Panc1 (cell line): Measurements from ENCODE around the gene TIMM9. TPM values are rescaled to one million over a fixed set of nuclear protein-coding genes. Genes with fewer than 3 reads are reported as not detected.

ENCODE experiments used
- ATAC-seq: fragments of 200-7000 bp; cut with Tn5 transposase; 2 replicates; pipeline ENCODE4 v1.9.1; 2020; ENCODE audit warnings: mild to moderate bottlenecking, moderate library complexity
- BruUV-seq: library from RNA; stranded (reverse); fragments of 400-500 nt; replicated peaks from 2 replicates; lab custom pipeline; 2021; lab: Mats Ljungman, UMichigan
- CTCF ChIA-PET: fragments of 300-600 bp; sonication (Branson Sonifier 250); formaldehyde crosslinking; loops from one replicate; lab custom pipeline; 2022; ENCODE audit warnings: antibody characterized with exemption; lab: Charles Lee
- POLR2A ChIA-PET: fragments of 300-600 bp; sonication (Branson Sonifier 250); formaldehyde crosslinking; loops from one replicate; lab custom pipeline; 2022; ENCODE audit warnings: antibody characterized with exemption; lab: Charles Lee
- DNase-seq: peaks from one replicate; pipeline ENCODE4 v3.0.0-alpha.2; 2010; ENCODE audit warnings: low read depth, low spot score
- H3K27ac ChIP-seq: 2 replicates; pipeline ENCODE4 v1.5.1; 2011; ENCODE audit warnings: mild to moderate bottlenecking, low read length, inconsistent platforms
- H3K27me3 ChIP-seq: fragments of 200-500 bp; sonication (Bioruptor generic); 2 replicates; pipeline ENCODE4 v1.6.0; 2014; ENCODE audit warnings: low read length, inconsistent platforms; ENCODE audit not compliant: control insufficient read depth, insufficient read depth
- H3K36me3 ChIP-seq: fragments of 200-500 bp; sonication (Bioruptor generic); 2 replicates; pipeline ENCODE4 v1.5.1; 2014; ENCODE audit warnings: inconsistent platforms, mild to moderate bottlenecking, low read length, moderate library complexity; ENCODE audit not compliant: control insufficient read depth, insufficient read depth
- H3K4me1 ChIP-seq: 2 replicates; pipeline ENCODE4 v1.5.1; 2011; ENCODE audit warnings: inconsistent platforms, mild to moderate bottlenecking, low read length, moderate library complexity; ENCODE audit not compliant: control insufficient read depth, insufficient read depth
- H3K4me3 ChIP-seq, 2 experiments: 2 replicates each; pipeline ENCODE4 v1.5.1; 2011 to 2012; ENCODE audit warnings: low read depth in 2 of 2, low read length in 2 of 2, mild to moderate bottlenecking in 2 of 2, inconsistent platforms in 1 of 2, moderate library complexity in 1 of 2
- H3K9me3 ChIP-seq: fragments of 200-500 bp; sonication (Bioruptor generic); 2 replicates; pipeline ENCODE4 v1.5.1; 2014; ENCODE audit warnings: low read depth, mild to moderate bottlenecking, inconsistent platforms, low read length, moderate library complexity; ENCODE audit not compliant: control insufficient read depth, insufficient read depth
- POLR2AphosphoS5 ChIP-seq: IDR thresholded peaks from 2 replicates; pipeline ENCODE4 v1.6.1; 2012; ENCODE audit warnings: mild to moderate bottlenecking, low read depth, low read length, moderate library complexity
- SIN3A ChIP-seq: IDR thresholded peaks from 2 replicates; pipeline ENCODE4 v1.6.1; 2012; ENCODE audit warnings: low read depth, mild to moderate bottlenecking, low read length, moderate library complexity, borderline replicate concordance; ENCODE audit not compliant: insufficient read depth
- TCF7L2 ChIP-seq: IDR thresholded peaks from 2 replicates; pipeline ENCODE4 v1.6.1; 2011; ENCODE audit warnings: mild to moderate bottlenecking, low read depth, low read length, inconsistent platforms
- in situ Hi-C: cut with HindIII; loops from 2 replicates; pipeline ENCODE4 v1.10.0; 2016; ENCODE audit warnings: low sequenced_read_pairs, low pct_unique_long_range_greater_than_20kb
- intact Hi-C: fragments of 100-400 bp; cut with micrococcal nuclease; formaldehyde crosslinking; loops from one replicate; pipeline ENCODE4 v1.10.0; 2022; ENCODE audit not compliant: unreplicated experiment
- total RNA-seq: library from RNA; stranded (reverse); gene quantifications from one replicate; pipeline ENCODE4 v1.2.1, GENCODE V29; 2021; ENCODE audit not compliant: unreplicated experiment
- TF ChIP-seq, protein P1 (sequence below): fragments of 450-650 bp; IDR thresholded peaks from 2 replicates; pipeline ENCODE4 v1.5.1; 2017; ENCODE audit warnings: mild to moderate bottlenecking
- TF ChIP-seq, protein P2 (sequence below), 2 experiments: IDR thresholded peaks; 2 replicates each; pipeline ENCODE4 v1.6.1; 2011 to 2012; ENCODE audit warnings: low read depth in 2 of 2, control low read depth in 1 of 2, low read length in 1 of 2, mild to moderate bottlenecking in 1 of 2, moderate library complexity in 1 of 2; ENCODE audit not compliant: insufficient read depth in 1 of 2

The TIMM9 gene
- total RNA-seq, 1 experiment from 2014 or later: 34.4 TPM

DNA sequence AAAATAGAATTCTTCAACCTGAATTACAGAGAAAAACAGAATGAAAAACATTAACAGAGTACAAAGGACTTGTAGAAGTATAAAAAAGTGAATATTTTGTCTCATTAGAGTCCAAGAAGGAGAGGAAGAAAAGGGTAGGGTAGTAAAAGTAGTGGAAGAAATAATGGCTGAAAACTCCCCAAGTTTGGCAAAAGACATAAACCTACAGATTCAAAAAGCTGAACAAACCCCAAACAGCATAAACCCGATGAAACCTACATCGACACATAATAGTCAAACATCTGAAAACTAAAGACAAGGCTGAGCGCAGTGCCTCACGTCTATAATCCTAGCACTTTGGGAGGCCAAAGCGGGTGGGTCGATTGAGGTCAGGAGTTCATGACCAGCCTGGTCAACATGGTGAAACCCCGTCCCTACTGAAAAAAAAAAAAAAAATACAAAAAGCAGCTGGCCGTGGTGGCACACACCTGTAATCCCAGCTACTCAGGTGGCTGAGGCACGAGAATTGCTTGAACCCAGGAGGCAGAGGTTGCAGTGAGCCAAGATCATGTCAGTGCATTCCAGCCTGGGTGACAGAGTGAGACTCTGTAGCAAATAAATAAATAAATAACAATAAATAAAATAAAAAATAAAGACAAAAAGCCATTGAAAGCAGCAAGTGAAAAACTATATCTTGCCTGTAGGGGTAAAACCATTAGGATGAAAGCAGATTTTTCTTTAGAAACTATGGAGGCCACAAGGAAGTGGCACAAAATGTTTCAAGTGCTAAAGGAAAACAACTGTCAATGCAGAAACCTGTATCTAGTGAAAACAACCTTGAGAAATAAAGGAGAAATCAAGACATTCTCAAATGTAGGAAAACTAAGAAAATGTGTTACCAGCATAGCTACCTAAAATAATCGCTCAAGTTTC, 11.4 kb downstream of the TIMM9 start:
- Histone ChIP-seq H3K27me3 (no peaks in the 10 kb centered on the region), H3K4me3 (no peak overlapping the region), H3K27ac (no peak overlapping the region), H3K36me3 (peaks cover 7% of the 10 kb centered on the region; the same call in 1 of the 2 replicates), H3K9me3 (no peaks in the 10 kb centered on the region), H3K4me1 (no peaks in the 10 kb centered on the region)
- ATAC-seq (no peak), DNase-seq (no peak)
- intact Hi-C loops (no loop called here), in situ Hi-C loops (no loop called here)
- CTCF ChIA-PET: no interaction called here
- no TSS peak for BruUV-seq
- POLR2A ChIA-PET: no interaction called here
- no peak for TF ChIP-seq POLR2AphosphoS5
- TF ChIP-seq TCF7L2: no peak
- TF ChIP-seq SIN3A: no peak
- TF ChIP-seq, protein P1, sequence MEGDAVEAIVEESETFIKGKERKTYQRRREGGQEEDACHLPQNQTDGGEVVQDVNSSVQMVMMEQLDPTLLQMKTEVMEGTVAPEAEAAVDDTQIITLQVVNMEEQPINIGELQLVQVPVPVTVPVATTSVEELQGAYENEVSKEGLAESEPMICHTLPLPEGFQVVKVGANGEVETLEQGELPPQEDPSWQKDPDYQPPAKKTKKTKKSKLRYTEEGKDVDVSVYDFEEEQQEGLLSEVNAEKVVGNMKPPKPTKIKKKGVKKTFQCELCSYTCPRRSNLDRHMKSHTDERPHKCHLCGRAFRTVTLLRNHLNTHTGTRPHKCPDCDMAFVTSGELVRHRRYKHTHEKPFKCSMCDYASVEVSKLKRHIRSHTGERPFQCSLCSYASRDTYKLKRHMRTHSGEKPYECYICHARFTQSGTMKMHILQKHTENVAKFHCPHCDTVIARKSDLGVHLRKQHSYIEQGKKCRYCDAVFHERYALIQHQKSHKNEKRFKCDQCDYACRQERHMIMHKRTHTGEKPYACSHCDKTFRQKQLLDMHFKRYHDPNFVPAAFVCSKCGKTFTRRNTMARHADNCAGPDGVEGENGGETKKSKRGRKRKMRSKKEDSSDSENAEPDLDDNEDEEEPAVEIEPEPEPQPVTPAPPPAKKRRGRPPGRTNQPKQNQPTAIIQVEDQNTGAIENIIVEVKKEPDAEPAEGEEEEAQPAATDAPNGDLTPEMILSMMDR: no peak
- TF ChIP-seq, protein P2, sequence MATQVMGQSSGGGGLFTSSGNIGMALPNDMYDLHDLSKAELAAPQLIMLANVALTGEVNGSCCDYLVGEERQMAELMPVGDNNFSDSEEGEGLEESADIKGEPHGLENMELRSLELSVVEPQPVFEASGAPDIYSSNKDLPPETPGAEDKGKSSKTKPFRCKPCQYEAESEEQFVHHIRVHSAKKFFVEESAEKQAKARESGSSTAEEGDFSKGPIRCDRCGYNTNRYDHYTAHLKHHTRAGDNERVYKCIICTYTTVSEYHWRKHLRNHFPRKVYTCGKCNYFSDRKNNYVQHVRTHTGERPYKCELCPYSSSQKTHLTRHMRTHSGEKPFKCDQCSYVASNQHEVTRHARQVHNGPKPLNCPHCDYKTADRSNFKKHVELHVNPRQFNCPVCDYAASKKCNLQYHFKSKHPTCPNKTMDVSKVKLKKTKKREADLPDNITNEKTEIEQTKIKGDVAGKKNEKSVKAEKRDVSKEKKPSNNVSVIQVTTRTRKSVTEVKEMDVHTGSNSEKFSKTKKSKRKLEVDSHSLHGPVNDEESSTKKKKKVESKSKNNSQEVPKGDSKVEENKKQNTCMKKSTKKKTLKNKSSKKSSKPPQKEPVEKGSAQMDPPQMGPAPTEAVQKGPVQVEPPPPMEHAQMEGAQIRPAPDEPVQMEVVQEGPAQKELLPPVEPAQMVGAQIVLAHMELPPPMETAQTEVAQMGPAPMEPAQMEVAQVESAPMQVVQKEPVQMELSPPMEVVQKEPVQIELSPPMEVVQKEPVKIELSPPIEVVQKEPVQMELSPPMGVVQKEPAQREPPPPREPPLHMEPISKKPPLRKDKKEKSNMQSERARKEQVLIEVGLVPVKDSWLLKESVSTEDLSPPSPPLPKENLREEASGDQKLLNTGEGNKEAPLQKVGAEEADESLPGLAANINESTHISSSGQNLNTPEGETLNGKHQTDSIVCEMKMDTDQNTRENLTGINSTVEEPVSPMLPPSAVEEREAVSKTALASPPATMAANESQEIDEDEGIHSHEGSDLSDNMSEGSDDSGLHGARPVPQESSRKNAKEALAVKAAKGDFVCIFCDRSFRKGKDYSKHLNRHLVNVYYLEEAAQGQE (IDR thresholded peaks at IDR 0.05; ENCODE audit: insufficient read depth in 1 of 2, low read depth in 2 of 2, low read length in 1 of 2): no peak

DNA sequence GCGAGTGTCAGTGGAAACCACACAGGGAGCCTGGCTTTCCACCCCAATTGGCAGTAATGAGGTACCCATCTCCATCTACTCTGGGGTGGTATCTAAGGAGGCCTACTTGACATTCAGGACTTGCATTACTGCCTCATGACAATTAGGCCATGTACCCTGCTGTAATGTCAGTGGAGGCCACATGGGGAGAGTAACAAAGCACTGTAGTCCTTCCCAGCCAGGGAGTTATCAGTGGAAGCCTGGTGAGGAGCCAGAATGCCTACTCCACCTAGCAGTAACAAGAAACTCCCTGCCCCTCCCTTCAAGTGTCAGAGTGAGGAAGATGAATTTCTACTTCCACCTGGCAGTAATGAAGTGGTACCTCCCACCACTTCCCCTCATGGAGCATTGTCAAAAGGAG, 12.5 kb downstream of the TIMM9 start:
- in situ Hi-C loops (no loop called here), intact Hi-C loops (no loop called here)
- Histone ChIP-seq H3K27ac (no peak overlapping the region), H3K36me3 (peaks cover 8% of the 10 kb centered on the region), H3K4me1 (no peaks in the 10 kb centered on the region), H3K27me3 (no peaks in the 10 kb centered on the region), H3K9me3 (no peaks in the 10 kb centered on the region), H3K4me3 (no peak overlapping the region)
- DNase-seq (no peak), ATAC-seq (no peak)
- BruUV-seq: no TSS peak
- ChIA-PET CTCF (no interaction called here), POLR2A (no interaction called here)
- TF ChIP-seq POLR2AphosphoS5: no peak
- no peak for TF ChIP-seq TCF7L2
- no peak for TF ChIP-seq SIN3A
- TF ChIP-seq, protein P1: no peak
- TF ChIP-seq, protein P2 (IDR thresholded peaks at IDR 0.05; ENCODE audit: insufficient read depth in 1 of 2, low read depth in 2 of 2, low read length in 1 of 2): no peak
